ENCODE results near the gene ST6GALNAC4. TPM values are rescaled to one million over a fixed set of nuclear protein-coding genes. Genes with fewer than 3 reads are reported as not detected.

ST6GALNAC4 gene
- total RNA-seq, 2 donors from 2014 or later, result 25.4 to 66.5 TPM

DNA sequence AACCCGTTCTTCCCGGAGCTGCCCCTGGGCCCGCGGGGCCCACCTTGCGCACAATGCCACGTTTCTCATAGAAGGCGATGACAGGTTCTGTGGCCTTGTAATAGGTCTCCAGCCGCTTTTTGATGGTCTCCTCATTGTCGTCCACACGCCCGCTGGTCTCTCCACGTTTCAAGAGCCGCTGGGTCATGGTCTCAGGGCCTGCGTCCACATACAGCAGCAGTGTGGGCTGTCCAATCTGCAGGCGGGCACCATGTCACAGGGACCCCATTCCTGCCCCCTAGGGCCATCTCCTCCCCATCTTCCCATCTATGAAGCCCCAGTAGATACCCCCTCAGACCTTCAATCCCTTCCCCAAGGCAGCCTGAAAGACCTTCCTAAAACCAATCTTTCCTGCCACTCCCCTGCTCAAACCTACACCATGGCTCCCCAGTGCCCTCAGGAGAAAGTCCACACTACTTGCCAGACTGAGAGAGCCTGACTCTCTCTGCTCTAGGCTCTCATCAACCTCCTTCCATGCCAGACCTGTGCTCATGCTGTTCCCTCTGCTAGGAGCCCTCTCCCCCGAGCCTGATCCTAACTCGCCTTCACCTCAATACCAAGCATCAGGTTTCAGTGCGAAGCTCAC lies 48.5 kb downstream of the ST6GALNAC4 start:
- Histone ChIP-seq H3K36me3 (no peaks in the 10 kb centered on the region), H3K27ac (no peak overlapping the region), H3K9ac (ENCODE audit: low read depth in 2 of 2, low read length in 2 of 2) (no peak overlapping the region), H3K4me1 (no peaks in the 10 kb centered on the region), H3K27me3 (no peaks in the 10 kb centered on the region), H3K9me3 (no peaks in the 10 kb centered on the region), H3K4me3 (no peak overlapping the region)
- TF ChIP-seq, protein P1, sequence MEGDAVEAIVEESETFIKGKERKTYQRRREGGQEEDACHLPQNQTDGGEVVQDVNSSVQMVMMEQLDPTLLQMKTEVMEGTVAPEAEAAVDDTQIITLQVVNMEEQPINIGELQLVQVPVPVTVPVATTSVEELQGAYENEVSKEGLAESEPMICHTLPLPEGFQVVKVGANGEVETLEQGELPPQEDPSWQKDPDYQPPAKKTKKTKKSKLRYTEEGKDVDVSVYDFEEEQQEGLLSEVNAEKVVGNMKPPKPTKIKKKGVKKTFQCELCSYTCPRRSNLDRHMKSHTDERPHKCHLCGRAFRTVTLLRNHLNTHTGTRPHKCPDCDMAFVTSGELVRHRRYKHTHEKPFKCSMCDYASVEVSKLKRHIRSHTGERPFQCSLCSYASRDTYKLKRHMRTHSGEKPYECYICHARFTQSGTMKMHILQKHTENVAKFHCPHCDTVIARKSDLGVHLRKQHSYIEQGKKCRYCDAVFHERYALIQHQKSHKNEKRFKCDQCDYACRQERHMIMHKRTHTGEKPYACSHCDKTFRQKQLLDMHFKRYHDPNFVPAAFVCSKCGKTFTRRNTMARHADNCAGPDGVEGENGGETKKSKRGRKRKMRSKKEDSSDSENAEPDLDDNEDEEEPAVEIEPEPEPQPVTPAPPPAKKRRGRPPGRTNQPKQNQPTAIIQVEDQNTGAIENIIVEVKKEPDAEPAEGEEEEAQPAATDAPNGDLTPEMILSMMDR (IDR thresholded peaks at IDR 0.05), result no peak
- DNase-seq, result no peak
- intact Hi-C loops (cut with DNase I), result loop anchor here (5.0 kb wide), 1 partner anchor 131 kb away; the partner anchor contains the start of gene TOR2A

DNA sequence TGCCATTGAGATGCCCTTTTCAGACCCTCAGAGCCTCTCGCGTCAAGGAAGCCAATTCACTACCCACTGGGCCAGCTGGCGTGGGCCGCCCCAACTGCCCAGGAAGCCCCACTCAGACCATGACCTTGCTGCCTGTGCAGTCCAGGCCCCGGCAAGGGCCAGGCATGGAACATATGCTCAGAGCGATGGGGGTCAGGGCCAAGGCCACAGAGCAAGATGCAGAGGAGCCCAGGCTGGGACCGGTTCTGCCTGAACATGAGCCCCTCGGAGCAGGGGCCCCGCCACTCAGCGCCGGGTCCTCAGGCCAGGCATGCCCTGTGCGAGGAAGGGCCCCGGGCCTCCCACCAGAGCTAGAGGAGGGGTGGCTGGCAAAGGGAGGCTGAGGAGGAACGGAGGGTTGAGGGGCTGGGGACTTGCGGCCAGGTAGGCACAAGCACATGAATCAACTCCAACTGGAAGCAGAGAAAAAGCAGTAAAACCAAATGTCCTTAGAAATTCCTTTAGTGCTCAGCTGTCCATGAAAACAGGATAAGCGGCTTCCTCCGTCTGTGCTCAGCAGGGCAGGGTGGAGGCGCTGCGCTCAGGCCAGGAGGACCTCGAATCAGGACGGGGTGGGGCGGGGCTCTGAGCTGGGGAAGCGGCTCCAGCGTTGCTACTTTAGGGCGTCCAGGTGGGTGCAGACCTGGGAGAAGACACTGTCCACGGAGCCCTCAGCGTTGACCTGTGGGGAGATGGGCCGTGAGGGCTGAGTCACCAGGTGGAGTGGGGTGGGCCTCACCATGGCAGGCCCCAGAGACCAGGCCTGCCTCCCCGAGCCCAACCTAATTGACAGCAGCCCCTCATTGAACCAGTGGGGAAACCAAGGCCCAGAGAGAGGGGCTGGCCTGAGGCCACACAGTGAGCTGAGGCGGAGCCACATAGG lies 49.2 kb downstream of the ST6GALNAC4 start:
- Histone ChIP-seq H3K27ac (no peak overlapping the region), H3K4me3 (no peak overlapping the region), H3K4me1 (no peaks in the 10 kb centered on the region), H3K9ac (ENCODE audit: low read depth in 2 of 2, low read length in 2 of 2) (no peak overlapping the region), H3K36me3 (no peaks in the 10 kb centered on the region), H3K9me3 (no peaks in the 10 kb centered on the region), H3K27me3 (no peaks in the 10 kb centered on the region)
- intact Hi-C loops (cut with DNase I), result loop anchor here (5.0 kb wide), 1 partner anchor 130 kb away; the partner anchor contains the start of gene TOR2A
- TF ChIP-seq, protein P1 (IDR thresholded peaks at IDR 0.05), result no peak
- DNase-seq, result no peak

DNA sequence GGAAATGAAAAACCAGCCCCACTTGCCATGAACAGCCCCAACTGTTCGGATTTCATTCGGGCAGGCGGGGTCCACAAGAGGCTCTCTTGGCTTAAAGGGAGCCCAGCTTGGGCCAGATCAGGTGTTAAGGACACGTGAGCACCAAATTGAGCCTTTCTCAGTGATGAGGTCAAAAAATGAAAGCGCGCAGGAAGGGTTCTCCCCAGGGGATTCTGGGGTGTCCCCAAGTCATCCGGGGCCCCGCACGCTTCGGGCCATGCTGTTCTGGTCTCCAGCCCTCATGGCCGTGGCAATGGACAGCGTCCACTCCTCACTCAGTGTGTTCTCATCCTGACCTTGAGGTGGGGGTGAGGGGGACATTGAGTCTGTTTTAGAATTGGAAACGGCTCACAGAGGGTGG lies 50.3 kb downstream of the ST6GALNAC4 start:
- Histone ChIP-seq H3K4me3 (no peak overlapping the region), H3K27me3 (no peaks in the 10 kb centered on the region), H3K9me3 (no peaks in the 10 kb centered on the region), H3K36me3 (no peaks in the 10 kb centered on the region), H3K27ac (no peak overlapping the region), H3K9ac (ENCODE audit: low read depth in 2 of 2, low read length in 2 of 2) (no peak overlapping the region), H3K4me1 (no peaks in the 10 kb centered on the region)
- DNase-seq, result no peak
- intact Hi-C loops (cut with DNase I), result loop anchor here (5.0 kb wide), 1 partner anchor 129 kb away; the partner anchor contains the start of gene TOR2A
- TF ChIP-seq, protein P1 (IDR thresholded peaks at IDR 0.05), result no peak

DNA sequence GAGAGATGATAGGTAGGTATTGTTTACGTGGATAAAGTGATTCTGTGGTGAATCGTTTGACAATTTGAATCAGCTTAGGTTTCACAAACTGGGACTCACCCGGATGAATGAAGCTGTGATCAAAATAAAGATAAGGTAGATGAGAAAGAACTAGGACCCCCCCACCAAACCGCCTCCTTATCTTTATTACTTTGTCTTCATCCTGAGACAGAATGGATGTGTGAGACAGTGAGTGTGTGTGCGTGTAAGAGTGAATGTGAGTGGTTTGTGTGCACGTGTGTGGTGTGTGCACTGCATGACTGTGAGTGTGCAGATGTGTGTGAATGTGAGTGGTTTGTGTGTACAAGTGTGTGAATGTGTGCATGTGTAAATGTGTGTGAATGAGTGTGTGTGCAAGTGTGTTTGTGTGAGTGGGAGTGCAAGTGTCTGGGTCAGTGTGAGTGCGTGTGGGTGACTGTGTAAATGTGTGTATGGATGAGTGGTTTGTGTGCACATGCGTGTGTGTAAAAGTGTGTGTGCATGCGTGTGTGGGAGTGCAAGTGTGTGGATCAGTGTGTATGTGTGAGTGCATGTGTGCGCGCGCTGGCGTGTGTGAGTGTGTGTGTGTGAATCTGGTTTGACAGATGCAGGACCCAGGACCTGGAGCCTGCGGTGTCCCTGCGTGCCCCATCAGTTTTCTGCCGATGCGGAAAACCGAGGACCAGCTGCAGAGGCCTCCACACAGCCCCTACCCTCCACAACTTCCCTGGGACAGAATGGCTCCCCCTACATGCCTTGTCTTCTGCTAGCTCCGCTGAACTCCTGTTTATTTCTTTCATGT lies 51.0 kb downstream of the ST6GALNAC4 start:
- Histone ChIP-seq H3K27me3 (no peaks in the 10 kb centered on the region), H3K9ac (ENCODE audit: low read depth in 2 of 2, low read length in 2 of 2) (no peak overlapping the region), H3K4me1 (no peaks in the 10 kb centered on the region), H3K4me3 (no peak overlapping the region), H3K36me3 (no peaks in the 10 kb centered on the region), H3K27ac (no peak overlapping the region), H3K9me3 (no peaks in the 10 kb centered on the region)
- intact Hi-C loops (cut with DNase I), result loop anchor here (5.0 kb wide), 1 partner anchor 129 kb away; the partner anchor contains the start of gene TOR2A
- no peak for DNase-seq
- TF ChIP-seq, protein P1 (IDR thresholded peaks at IDR 0.05), result no peak

DNA sequence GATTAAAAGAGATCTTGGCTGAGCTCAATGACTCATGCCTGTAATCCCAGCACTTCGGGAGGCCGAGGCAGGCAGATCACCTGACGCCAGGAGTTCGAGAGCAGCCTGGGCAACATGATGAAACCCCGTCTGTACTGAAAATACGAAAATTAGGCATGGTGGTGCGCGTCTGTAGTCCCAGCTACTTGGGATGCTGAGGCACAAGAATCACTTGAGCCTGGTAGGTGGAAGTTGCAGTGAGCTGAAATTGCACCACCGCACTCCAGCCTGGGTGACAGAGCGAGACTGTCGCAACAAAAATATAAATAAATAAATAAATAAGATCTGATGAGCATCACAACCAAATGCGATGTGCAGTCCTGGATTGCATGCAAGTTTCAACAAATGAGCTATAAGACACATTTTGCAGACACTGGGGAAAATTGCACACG lies 53.6 kb downstream of the ST6GALNAC4 start:
- TF ChIP-seq, protein P1 (IDR thresholded peaks at IDR 0.05), result no peak
- Histone ChIP-seq H3K27ac (peak overlapping the region; percentile 53), H3K9ac (ENCODE audit: low read depth in 2 of 2, low read length in 2 of 2) (no peak overlapping the region), H3K36me3 (no peaks in the 10 kb centered on the region), H3K27me3 (no peaks in the 10 kb centered on the region), H3K9me3 (no peaks in the 10 kb centered on the region), H3K4me3 (no peak overlapping the region), H3K4me1 (peaks cover 8% of the 10 kb centered on the region)
- intact Hi-C loops (cut with DNase I), result no loop called here
- DNase-seq, result no peak
